Neutrophil (primary cell): ENCODE data around the gene PCNX1.
"Not testable (repeated sequence)": the region's sequence is repeated elsewhere in the genome, so short reads cannot be mapped to it uniquely, and the experiment has no call there.

ENCODE experiments used
- H3K27ac ChIP-seq: fragments of 200-600 bp; sonication (generic); 2 replicates; pipeline ENCODE4 v1.5.1; 2016; ENCODE audit warnings: mild to moderate bottlenecking, moderate library complexity
- H3K27me3 ChIP-seq: fragments of 200-600 bp; sonication (generic); 2 replicates; pipeline ENCODE4 v1.6.0; 2016; ENCODE audit warnings: mild to moderate bottlenecking
- H3K36me3 ChIP-seq: fragments of 200-600 bp; sonication (generic); 2 replicates; pipeline ENCODE4 v1.5.1; 2017
- H3K4me1 ChIP-seq, 2 experiments: fragments of 200-600 bp in 1 of 2; sonication (generic) in 1 of 2; 1 replicate in 1 of 2; 2 replicates in 1 of 2; pipeline versions ENCODE4 v1.5.1 to v1.6.1; 2013 to 2016; ENCODE audit warnings: low read depth in 1 of 2, low read length in 1 of 2, mild to moderate bottlenecking in 1 of 2, moderate library complexity in 1 of 2; ENCODE audit not compliant: control insufficient read depth in 1 of 2, insufficient read depth in 1 of 2
- H3K4me3 ChIP-seq, 2 experiments: fragments of 200-600 bp in 1 of 2; sonication (generic) in 1 of 2; 1 replicate in 1 of 2; 2 replicates in 1 of 2; pipeline ENCODE4 v1.5.1; 2013 to 2016; ENCODE audit warnings: low read depth in 1 of 2, low read length in 1 of 2, mild to moderate bottlenecking in 1 of 2, moderate library complexity in 1 of 2
- H3K9me3 ChIP-seq: fragments of 200-600 bp; sonication (generic); 2 replicates; pipeline ENCODE4 v1.5.1; 2016
- CTCF ChIP-seq: fragments of 200-600 bp; sonication (generic); IDR thresholded peaks from 2 replicates; pipeline ENCODE4 v1.5.1; 2016; ENCODE audit warnings: antibody characterized with exemption

The PCNX1 gene

GRCh38 chr14:70934502-70935134 lies 27.4 kb downstream of the PCNX1 start:
- no peak for TF ChIP-seq CTCF
- no peaks in the 10 kb centered on the region for H3K9me3 ChIP-seq
- peak overlapping the region; percentile 62 for H3K27ac ChIP-seq
- no peaks in the 10 kb centered on the region for H3K27me3 ChIP-seq
- peaks cover 22 to 28% of the 10 kb centered on the region in 2 experiments for H3K4me1 ChIP-seq
- no peaks in the 10 kb centered on the region for H3K36me3 ChIP-seq
- no peak overlapping the region for H3K4me3 ChIP-seq

GRCh38 chr14:70935135-70935534 lies 27.9 kb downstream of the PCNX1 start:
- Histone ChIP-seq H3K9me3 (no peaks in the 10 kb centered on the region), H3K27ac (peak overlapping the region; percentile 62), H3K27me3 (no peaks in the 10 kb centered on the region), H3K4me3 (no peak overlapping the region), H3K4me1 (peaks cover 19 to 24% of the 10 kb centered on the region in 2 experiments), H3K36me3 (no peaks in the 10 kb centered on the region)
- TF ChIP-seq CTCF = no peak

- not testable (repeated sequence) for H3K27me3 ChIP-seq, H3K9me3 ChIP-seq, H3K4me3 ChIP-seq, H3K27ac ChIP-seq, H3K4me1 ChIP-seq, H3K36me3 ChIP-seq
Measured at GRCh38 chr14:70939693-70940092, 32.4 kb downstream of the PCNX1 start.

GRCh38 chr14:70941637-70942341 lies 34.5 kb downstream of the PCNX1 start:
- peak overlapping the region; percentile 11 for H3K27ac ChIP-seq
- not testable (repeated sequence) for H3K9me3 ChIP-seq, H3K4me3 ChIP-seq, H3K27me3 ChIP-seq, H3K4me1 ChIP-seq, H3K36me3 ChIP-seq

- H3K36me3 ChIP-seq = peaks cover 14% of the 10 kb centered on the region
- H3K4me3 ChIP-seq = no peak overlapping the region
- no peaks in the 10 kb centered on the region for H3K4me1 ChIP-seq
- no peak for TF ChIP-seq CTCF
- no peak overlapping the region for H3K27ac ChIP-seq
- H3K9me3 ChIP-seq = no peaks in the 10 kb centered on the region
- H3K27me3 ChIP-seq = no peaks in the 10 kb centered on the region
Measured at GRCh38 chr14:70942342-70942706, 35.1 kb downstream of the PCNX1 start.

GRCh38 chr14:70942721-70943120 lies 35.5 kb downstream of the PCNX1 start:
- not testable (repeated sequence) for H3K9me3 ChIP-seq, H3K4me3 ChIP-seq, H3K27me3 ChIP-seq, H3K4me1 ChIP-seq, H3K27ac ChIP-seq
- H3K36me3 ChIP-seq = peaks cover 18% of the 10 kb centered on the region

- Histone ChIP-seq H3K9me3 (no peaks in the 10 kb centered on the region), H3K36me3 (peaks cover 29% of the 10 kb centered on the region), H3K27ac (no peak overlapping the region), H3K4me3 (no peak overlapping the region), H3K4me1 (no peaks in the 10 kb centered on the region), H3K27me3 (no peaks in the 10 kb centered on the region)
- no peak for TF ChIP-seq CTCF
Measured at GRCh38 chr14:70943838-70944237, 36.6 kb downstream of the PCNX1 start.
